GM12878 (cell line): ENCODE results near the gene PP2D1. TPM values are rescaled to one million over a fixed set of nuclear protein-coding genes. Genes with fewer than 3 reads are reported as not detected.

Experiments
- ATAC-seq: fragments of 200-7000 bp; cut with Tn5 transposase; 3 replicates; pipeline ENCODE4 v1.9.1; 2020; ENCODE audit warnings: mild to moderate bottlenecking, moderate library complexity
- BruUV-seq: library from RNA; stranded (reverse); fragments of 400-500 nt; replicated peaks from 2 replicates; lab custom pipeline; 2021; lab: Mats Ljungman, UMichigan
- CTCF ChIA-PET: fragments of 300-600 bp; sonication (Branson Sonifier 250); formaldehyde crosslinking; extraction: SDS; loops from one replicate; lab custom pipeline; 2021; ENCODE audit warnings: inconsistent platforms; lab: Yijun Ruan, JAX
- POLR2A ChIA-PET: fragments of 350-600 bp; formaldehyde crosslinking; extraction: SDS; loops from one replicate; lab custom pipeline; 2021; ENCODE audit warnings: inconsistent platforms; lab: Charles Lee
- RAD21 ChIA-PET: fragments of 300-600 bp; sonication (Branson Sonifier 250); formaldehyde crosslinking; loops from one replicate; lab custom pipeline; 2023; ENCODE audit warnings: antibody characterized with exemption; ENCODE audit not compliant: unreplicated experiment; lab: Charles Lee
- SMC1A ChIA-PET: fragments of 300-600 bp; sonication (Branson Sonifier 250); formaldehyde crosslinking; loops from one replicate; lab custom pipeline; 2023; ENCODE audit not compliant: unreplicated experiment, uncharacterized antibody; lab: Charles Lee
- DNase-seq: peaks from one replicate; pipeline ENCODE4 v3.0.0-alpha.2; 2011; ENCODE audit warnings: low read depth, low spot score
- FAIRE-seq: peaks from 3 replicates; lab custom pipeline; 2011; peaks lifted over from hg19 to GRCh38; lab: Jason Lieb, UNC
- H2AFZ ChIP-seq: 2 replicates; pipeline ENCODE4 v1.6.0; 2011; ENCODE audit warnings: low read depth, low read length, control low read depth; ENCODE audit not compliant: control insufficient read depth
- H3K27ac ChIP-seq: 2 replicates; pipeline ENCODE4 v1.5.1; 2011; ENCODE audit warnings: control low read depth; ENCODE audit not compliant: control insufficient read depth, insufficient read depth
- H3K27me3 ChIP-seq, 2 experiments: replicated peaks in 1 of 2; 2 replicates each; pipeline versions ENCODE4 v1.6.0 to v1.6.1; 2011; ENCODE audit warnings: low read length in 1 of 2; ENCODE audit not compliant: control insufficient read depth in 2 of 2, insufficient read depth in 2 of 2
- H3K36me3 ChIP-seq, 2 experiments: 2 replicates each; pipeline ENCODE4 v1.5.1; 2011; ENCODE audit warnings: low read length in 1 of 2; ENCODE audit not compliant: control insufficient read depth in 2 of 2, insufficient read depth in 2 of 2
- H3K4me1 ChIP-seq: 2 replicates; pipeline ENCODE4 v1.6.1; 2011; ENCODE audit warnings: mild to moderate bottlenecking, low read length, moderate library complexity, mixed read lengths; ENCODE audit not compliant: control insufficient read depth, insufficient read depth
- H3K4me2 ChIP-seq: 2 replicates; pipeline ENCODE4 v1.6.0; 2011; ENCODE audit warnings: control low read depth; ENCODE audit not compliant: control insufficient read depth, insufficient read depth
- H3K4me3 ChIP-seq: fragments of 200-600 bp; sonication (generic); 2 replicates; pipeline ENCODE4 v1.5.1; 2016
- H3K79me2 ChIP-seq: 2 replicates; pipeline ENCODE4 v1.6.0; 2011; ENCODE audit warnings: low read length; ENCODE audit not compliant: control insufficient read depth, insufficient read depth
- H3K9ac ChIP-seq: 2 replicates; pipeline ENCODE4 v1.8.0; 2011; ENCODE audit warnings: low read length, control low read depth, mixed read lengths; ENCODE audit not compliant: control insufficient read depth, insufficient read depth
- H3K9me3 ChIP-seq: replicated peaks from 3 replicates; pipeline ENCODE4 v1.5.1; 2011; ENCODE audit warnings: mild to moderate bottlenecking, low read length; ENCODE audit not compliant: control insufficient read depth, insufficient read depth
- H4K20me1 ChIP-seq: 2 replicates; pipeline ENCODE4 v1.6.0; 2011; ENCODE audit not compliant: control insufficient read depth, insufficient read depth
- ASH2L ChIP-seq: fragments of 300-600, 200-600 bp; sonication (generic); IDR thresholded peaks from 2 replicates; pipeline ENCODE4 v1.6.1; 2017; ENCODE audit warnings: low read depth, mild to moderate bottlenecking, borderline replicate concordance
- ATF7 ChIP-seq: fragments of 450-650 bp; IDR thresholded peaks from 2 replicates; pipeline ENCODE4 v1.6.1; 2016; ENCODE audit warnings: low read depth, mild to moderate bottlenecking
- BHLHE40 ChIP-seq, 2 experiments: fragments of 450-650 bp in 1 of 2; IDR thresholded peaks; 2 replicates each; pipeline ENCODE4 v1.6.1; 2011 to 2017; ENCODE audit warnings: low read depth in 2 of 2, borderline replicate concordance in 1 of 2, improper control_type of control experiment in 1 of 2, low read length in 1 of 2, mild to moderate bottlenecking in 1 of 2
- CBFB ChIP-seq: IDR thresholded peaks from 2 replicates; pipeline ENCODE4 v1.6.1; 2016; ENCODE audit warnings: antibody characterized with exemption, low read depth
- CREB1 ChIP-seq: IDR thresholded peaks from 2 replicates; pipeline ENCODE4 v1.6.1; 2012; ENCODE audit warnings: low read depth, mild to moderate bottlenecking, inconsistent platforms
- DPF2 ChIP-seq: fragments of 450-650 bp; IDR thresholded peaks from 2 replicates; pipeline ENCODE4 v1.6.1; 2017; ENCODE audit warnings: mild to moderate bottlenecking
- ETV6 ChIP-seq, 2 experiments: fragments of 450-650 bp in 1 of 2; IDR thresholded peaks in 1 of 2; conservative IDR thresholded peaks in 1 of 2; 2 replicates each; pipeline ENCODE4 v1.6.1; 2014; ENCODE audit warnings: antibody characterized with exemption in 1 of 2, borderline replicate concordance in 1 of 2, low read depth in 1 of 2, mild to moderate bottlenecking in 1 of 2, moderate library complexity in 1 of 2
- GATAD2B ChIP-seq: fragments of 450-650 bp; conservative IDR thresholded peaks from 2 replicates; pipeline ENCODE4 v1.6.1; 2017; ENCODE audit warnings: low read depth, mild to moderate bottlenecking, moderate library complexity
- IKZF1 ChIP-seq: fragments of 450-650 bp; conservative IDR thresholded peaks from 2 replicates; pipeline ENCODE4 v1.6.1; 2017; ENCODE audit warnings: antibody characterized with exemption, mild to moderate bottlenecking
- IKZF2 ChIP-seq, 2 experiments: fragments of 450-650 bp; IDR thresholded peaks; 2 replicates each; pipeline ENCODE4 v1.6.1; 2017; ENCODE audit warnings: mild to moderate bottlenecking in 2 of 2, moderate library complexity in 2 of 2
- MTA2 ChIP-seq: fragments of 450-650 bp; IDR thresholded peaks from 2 replicates; pipeline ENCODE4 v1.6.1; 2016; ENCODE audit warnings: low read depth, mild to moderate bottlenecking, moderate library complexity
- MYC ChIP-seq: IDR thresholded peaks from 2 replicates; pipeline ENCODE4 v1.6.1; 2011; ENCODE audit warnings: mild to moderate bottlenecking, low read length, moderate library complexity, inconsistent platforms; ENCODE audit not compliant: insufficient read depth, insufficient replicate concordance, insufficient read length, severe bottlenecking
- NR2C2 ChIP-seq: IDR thresholded peaks from 2 replicates; pipeline ENCODE4 v1.6.1; 2011; ENCODE audit warnings: borderline replicate concordance, low read depth; ENCODE audit not compliant: control insufficient read depth, insufficient read length
- RUNX3 ChIP-seq: IDR thresholded peaks from 2 replicates; pipeline ENCODE4 v1.6.1; 2012; ENCODE audit warnings: low read length, inconsistent platforms
- SREBF2 ChIP-seq: IDR thresholded peaks from 2 replicates; pipeline ENCODE4 v1.6.1; 2012; ENCODE audit warnings: mild to moderate bottlenecking, low read length
- SUPT20H ChIP-seq: IDR thresholded peaks from 2 replicates; pipeline ENCODE4 v1.6.1; 2011; ENCODE audit warnings: low read depth, mild to moderate bottlenecking, low read length, moderate library complexity, borderline replicate concordance; ENCODE audit not compliant: control insufficient read depth
- TCF3 ChIP-seq: IDR thresholded peaks from 2 replicates; pipeline ENCODE4 v1.6.1; 2012; ENCODE audit warnings: low read depth, mild to moderate bottlenecking, low read length, borderline replicate concordance; ENCODE audit not compliant: insufficient read depth
- WRNIP1 ChIP-seq: IDR thresholded peaks from 2 replicates; pipeline ENCODE4 v1.6.1; 2011; ENCODE audit warnings: low read depth, low read length, improper control_type of control experiment, borderline replicate concordance
- ZNF217 ChIP-seq: fragments of 450-650 bp; IDR thresholded peaks from 2 replicates; pipeline ENCODE4 v1.6.1; 2017; ENCODE audit warnings: antibody characterized with exemption, mild to moderate bottlenecking
- ZNF384 ChIP-seq: IDR thresholded peaks from 2 replicates; pipeline ENCODE4 v1.6.1; 2012; ENCODE audit warnings: low read depth, mild to moderate bottlenecking, low read length, improper control_type of control experiment, borderline replicate concordance
- WGBS: methylation state at CpG from one replicate; pipeline ENCODE4 v1.1.6; 2016; ENCODE audit warnings: low lambda C conversion rate; ENCODE audit not compliant: insufficient replicate concordance, insufficient coverage; ENCODE audit errors: missing lambda C conversion rate; 5-methylcytosine and 5-hydroxymethylcytosine counted together
- in situ Hi-C: fragments of 300-500 bp; cut with MboI; formaldehyde crosslinking; loops from 9 replicates; pipeline ENCODE4 v1.14.3; 2018; ENCODE audit warnings: mixed read lengths
- intact Hi-C: fragments of 100-400 bp; cut with micrococcal nuclease; formaldehyde crosslinking; loops from one replicate; pipeline ENCODE4 v1.14.2; 2022; ENCODE audit not compliant: unreplicated experiment
- polyA plus RNA-seq, 11 experiments: library from polyadenylated mRNA; depleted of rRNA in 4 of 11; unstranded in 6 of 11; stranded (reverse) in 5 of 11; fragments of >200 nt; fragmentation: Nextera tagmentation in 4 of 11; fragmentation: Illumina TruSeq in 1 of 11; extraction: Ambion mirVana in 4 of 11; extraction: Trizol in 1 of 11; gene quantifications; 1 replicate in 1 of 11; 2 replicates in 10 of 11; pipeline versions ENCODE4 v1.2.1 to v1.2.3, GENCODE V29; 2011 to 2016; ENCODE audit warnings: inconsistent platforms in 2 of 11, missing spikeins in 2 of 11, low read depth in 1 of 11
- total RNA-seq, 4 experiments: library from RNA; depleted of rRNA in 3 of 4; stranded (reverse); fragments of >200 nt in 3 of 4; fragmentation: Illumina TruSeq in 1 of 4; extraction: Trizol in 1 of 4; gene quantifications; 2 replicates each; pipeline versions ENCODE4 v1.2.1 to v1.2.3, GENCODE V29; 2013 to 2021
- TF ChIP-seq, protein P1 (sequence below): fragments of 450-650 bp; IDR thresholded peaks from 2 replicates; pipeline ENCODE4 v1.6.1; 2016; ENCODE audit warnings: mild to moderate bottlenecking
- TF ChIP-seq, protein P2 (sequence below): fragments of 450-650 bp; IDR thresholded peaks from 2 replicates; pipeline ENCODE4 v1.6.1; 2018; ENCODE audit warnings: borderline replicate concordance, mild to moderate bottlenecking; ENCODE audit not compliant: partially characterized antibody

The PP2D1 gene
- total and polyA plus RNA-seq, 10 of the 15 experiments (the other 5 are each of a cell fraction or from before 2014, with no cell fraction given) = 0.04 to 0.18 (median 0.17) TPM; not detected in 7

- Histone ChIP-seq H3K4me1 (peaks cover 21% of the 10 kb centered on the region), H3K4me3 (no peak overlapping the region), H2AFZ (no peak overlapping the region), H4K20me1 (no peaks in the 10 kb centered on the region), H3K4me2 (0 out of 2 replicates have a peak overlapping the region, but pooled peaks have one; percentile 43), H3K27me3 (no peaks in the 10 kb centered on the region), H3K36me3 (no peaks in the 10 kb centered on the region), H3K27ac (no peak overlapping the region), H3K9ac (no peak overlapping the region), H3K79me2 (no peaks in the 10 kb centered on the region; the same call in 1 of the 2 replicates), H3K9me3 (no peaks in the 10 kb centered on the region)
- ChIA-PET CTCF (no interaction called here), RAD21 (interaction anchor here (5.2 kb wide), 1 partner anchor 12 kb away, joined by 35 read pairs; the partner anchor contains the start of gene KAT2B), SMC1A (interaction anchor here (1.0 to 1.4 kb wide), 3 partner anchors 10 to 130 kb away, joined by 3 to 4 read pairs (median 3); no protein-coding TSS in a partner anchor), POLR2A (no interaction called here)
- WGBS = 1% methylated on average over 4 of the region's 4 CpGs
- BruUV-seq = no TSS peak
- DNase-seq = peak; percentile 82
- intact Hi-C loops (no loop called here), in situ Hi-C loops (no loop called here)
- peak; percentile 90 for ATAC-seq
- no peak for FAIRE-seq
- peak in 1 of 2 experiments; percentile 43; a peak in 1 of 4 replicates for TF ChIP-seq BHLHE40 (IDR thresholded peaks at IDR 0.05; ENCODE audit: borderline replicate concordance in 1 of 2, low read depth in 2 of 2, low read length in 1 of 2)
- no peak for TF ChIP-seq SREBF2
- 0 out of 2 replicates have a peak, but pooled peaks have one; percentile 31 for TF ChIP-seq IKZF1
- TF ChIP-seq SUPT20H = no peak
- peak; percentile 37; the same call in 1 of the 2 replicates for TF ChIP-seq DPF2
- 0 out of 2 replicates have a peak, but pooled peaks have one; percentile 32 for TF ChIP-seq CBFB
- TF ChIP-seq CREB1 = no peak
- TF ChIP-seq, protein P1, sequence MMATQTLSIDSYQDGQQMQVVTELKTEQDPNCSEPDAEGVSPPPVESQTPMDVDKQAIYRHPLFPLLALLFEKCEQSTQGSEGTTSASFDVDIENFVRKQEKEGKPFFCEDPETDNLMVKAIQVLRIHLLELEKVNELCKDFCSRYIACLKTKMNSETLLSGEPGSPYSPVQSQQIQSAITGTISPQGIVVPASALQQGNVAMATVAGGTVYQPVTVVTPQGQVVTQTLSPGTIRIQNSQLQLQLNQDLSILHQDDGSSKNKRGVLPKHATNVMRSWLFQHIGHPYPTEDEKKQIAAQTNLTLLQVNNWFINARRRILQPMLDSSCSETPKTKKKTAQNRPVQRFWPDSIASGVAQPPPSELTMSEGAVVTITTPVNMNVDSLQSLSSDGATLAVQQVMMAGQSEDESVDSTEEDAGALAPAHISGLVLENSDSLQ = peak; percentile 69
- TF ChIP-seq RUNX3 = peak; percentile 50; the same call in 1 of the 2 replicates
- TF ChIP-seq GATAD2B = peak; percentile 52; the same call in 1 of the 2 replicates
- TF ChIP-seq MYC = no peak
- no peak for TF ChIP-seq NR2C2
- TF ChIP-seq, protein P2, sequence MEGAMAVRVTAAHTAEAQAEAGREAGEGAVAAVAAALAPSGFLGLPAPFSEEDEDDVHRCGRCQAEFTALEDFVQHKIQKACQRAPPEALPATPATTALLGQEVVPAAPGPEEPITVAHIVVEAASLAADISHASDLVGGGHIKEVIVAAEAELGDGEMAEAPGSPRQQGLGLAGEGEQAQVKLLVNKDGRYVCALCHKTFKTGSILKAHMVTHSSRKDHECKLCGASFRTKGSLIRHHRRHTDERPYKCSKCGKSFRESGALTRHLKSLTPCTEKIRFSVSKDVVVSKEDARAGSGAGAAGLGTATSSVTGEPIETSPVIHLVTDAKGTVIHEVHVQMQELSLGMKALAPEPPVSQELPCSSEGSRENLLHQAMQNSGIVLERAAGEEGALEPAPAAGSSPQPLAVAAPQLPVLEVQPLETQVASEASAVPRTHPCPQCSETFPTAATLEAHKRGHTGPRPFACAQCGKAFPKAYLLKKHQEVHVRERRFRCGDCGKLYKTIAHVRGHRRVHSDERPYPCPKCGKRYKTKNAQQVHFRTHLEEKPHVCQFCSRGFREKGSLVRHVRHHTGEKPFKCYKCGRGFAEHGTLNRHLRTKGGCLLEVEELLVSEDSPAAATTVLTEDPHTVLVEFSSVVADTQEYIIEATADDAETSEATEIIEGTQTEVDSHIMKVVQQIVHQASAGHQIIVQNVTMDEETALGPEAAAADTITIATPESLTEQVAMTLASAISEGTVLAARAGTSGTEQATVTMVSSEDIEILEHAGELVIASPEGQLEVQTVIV = no peak
- TF ChIP-seq IKZF2 (IDR thresholded peaks at IDR 0.05) = peak; percentile 39 to 58; a peak in 2 of 4 replicates
- no peak for TF ChIP-seq ASH2L
- TF ChIP-seq WRNIP1 = no peak
- TF ChIP-seq ZNF217 = no peak
- no peak for TF ChIP-seq ZNF384
- peak; percentile 51; the same call in 1 of the 2 replicates for TF ChIP-seq MTA2
- no peak for TF ChIP-seq TCF3
- TF ChIP-seq ATF7 = 0 out of 2 replicates have a peak, but pooled peaks have one; percentile 16
- TF ChIP-seq ETV6 (conservative IDR thresholded peaks at IDR 0.05 in 1 of 2, IDR thresholded peaks at IDR 0.05 in 1 of 2; ENCODE audit: borderline replicate concordance in 1 of 2, low read depth in 1 of 2) = 0 out of 4 replicates have a peak, but pooled peaks of 1 of the 2 experiments have one; percentile 21
Observed at GRCh38 chr3:20054549-20054987, 42.5 kb upstream of the PP2D1 start.
